GM12864 (cell line): ENCODE data around the gene DHDDS.

Experiments used
- DNase-seq: peaks from one replicate; pipeline ENCODE4 v3.0.0-alpha.2; 2011; ENCODE audit warnings: low read depth
- H3K4me3 ChIP-seq: 2 replicates; pipeline ENCODE4 v1.5.1; 2011; ENCODE audit warnings: mild to moderate bottlenecking, low read depth, low read length, control low read depth
- CTCF ChIP-seq: IDR thresholded peaks from 2 replicates; pipeline ENCODE4 v1.5.1; 2011; ENCODE audit warnings: low read depth, mild to moderate bottlenecking, moderate library complexity, low read length, control low read depth, inconsistent platforms; ENCODE audit errors: missing control alignments

Gene DHDDS

GRCh38 chr1:26470878-26471497 lies 38.9 kb downstream of the DHDDS start:
- peak overlapping the region; percentile 87 for H3K4me3 ChIP-seq
- DNase-seq = no peak
- TF ChIP-seq CTCF = peak; percentile 2

- no peak for DNase-seq
- no peak for TF ChIP-seq CTCF
- peak overlapping the region; percentile 87 for H3K4me3 ChIP-seq
Measured at GRCh38 chr1:26471498-26472319, 39.6 kb downstream of the DHDDS start.

- H3K4me3 ChIP-seq = peak within 1 kb of the TSS; percentile 87
- peak; percentile 58 for DNase-seq
- no peak for TF ChIP-seq CTCF
Measured at GRCh38 chr1:26472320-26472900, 40.3 kb downstream of the DHDDS start, which contains the start of gene HMGN2. Gene HMGN2, plus strand, starts transcription at chr1:26472440. Its CDS starts 173 bp downstream, at chr1:26472613.

- H3K4me3 ChIP-seq = peak overlapping the region; percentile 87
- TF ChIP-seq CTCF = no peak
- peak; percentile 73 for DNase-seq
Measured at GRCh38 chr1:26472901-26473845, 41.1 kb downstream of the DHDDS start.

- TF ChIP-seq CTCF = no peak
- DNase-seq = no peak
- H3K4me3 ChIP-seq = no peak overlapping the region
Measured at GRCh38 chr1:26474818-26475217, 42.7 kb downstream of the DHDDS start.

GRCh38 chr1:26475989-26476388 lies 43.9 kb downstream of the DHDDS start:
- H3K4me3 ChIP-seq = no peak overlapping the region
- TF ChIP-seq CTCF = no peak
- no peak for DNase-seq
